Adrenal gland (tissue), 12 donors: Measurements from ENCODE around the gene SRBD1. TPM values are rescaled to one million over a fixed set of nuclear protein-coding genes. Genes with fewer than 3 reads are reported as not detected.

Source experiments
- DNase-seq, 7 donors: peaks; one replicate each; pipeline ENCODE4 v3.0.0-alpha.2; 2019 to 2020
- H3K27ac ChIP-seq, 5 donors: fragments of 200-600 bp; sonication (generic) in 4 of 5; 1 replicate in 3 of 5; 2 replicates in 2 of 5; pipeline versions ENCODE4 v1.5.1 to v1.8.0; 2016 to 2020; ENCODE audit warnings: mild to moderate bottlenecking in 1 of 5
- H3K27me3 ChIP-seq: fragments of 200-600 bp; 2 replicates; pipeline ENCODE4 v1.8.0; 2021
- H3K36me3 ChIP-seq, 2 donors: fragments of 200-600 bp; replicated peaks in 1 of 2; 1 replicate in 1 of 2; 2 replicates in 1 of 2; pipeline versions ENCODE4 v1.5.1 to v1.8.0; 2018 to 2022
- H3K4me1 ChIP-seq, 2 donors: fragments of 200-600 bp; replicated peaks in 1 of 2; 1 replicate in 1 of 2; 2 replicates in 1 of 2; pipeline versions ENCODE4 v1.5.1 to v1.8.0; 2018 to 2021
- H3K4me3 ChIP-seq, 4 donors: fragments of 200-600 bp; sonication (generic) in 3 of 4; one replicate each; pipeline ENCODE4 v1.5.1; 2016 to 2018
- H3K9me3 ChIP-seq, 3 donors: fragments of 200-600 bp; sonication (generic) in 1 of 3; replicated peaks in 1 of 3; 1 replicate in 2 of 3; 2 replicates in 1 of 3; pipeline versions ENCODE4 v1.5.1 to v1.8.0; 2016 to 2021
- CTCF ChIP-seq, 6 experiments: fragments of 450-650 bp in 4 of 6; fragments of 200-600 bp in 2 of 6; sonication (generic) in 1 of 6; IDR thresholded peaks; 1 replicate in 5 of 6; 2 replicates in 1 of 6; pipeline versions ENCODE4 v1.5.1 to v1.8.0; 2016 to 2021; ENCODE audit warnings: antibody characterized with exemption in 6 of 6, mild to moderate bottlenecking in 2 of 6, moderate library complexity in 1 of 6
- POLR2A ChIP-seq, 2 donors: fragments of 450-650 bp; IDR thresholded peaks; one replicate each; pipeline ENCODE4 v1.6.1; 2017; ENCODE audit warnings: antibody characterized with exemption in 2 of 2, mild to moderate bottlenecking in 2 of 2, moderate library complexity in 1 of 2
- WGBS, 4 donors: extraction: QIAGEN DNeasy Blood & Tissue Kit in 2 of 4; methylation state at CpG; one replicate each; pipeline versions ENCODE4 v1.1.5 to v1.1.7; 2013 to 2017; 5-methylcytosine and 5-hydroxymethylcytosine counted together
- intact Hi-C, 2 donors: fragments of 100-400 bp; cut with DNase I; formaldehyde crosslinking; loops; one replicate each; pipeline versions ENCODE4 v1.14.1 to v1.15.0; 2022 to 2023
- polyA plus RNA-seq, 3 donors: library from polyadenylated mRNA; stranded (reverse); fragments of 200-250 nt in 2 of 3; fragments of 350-450 nt in 1 of 3; fragmentation: Illumina TruSeq in 1 of 3; extraction: RNeasy Lipid Tissue Mini Kit (QIAGEN cat#74804) in 1 of 3; gene quantifications; one replicate each; pipeline ENCODE4 v1.2.3, GENCODE V29; 2013 to 2014
- total RNA-seq, 9 donors: library from RNA; depleted of rRNA in 4 of 9; stranded (reverse); fragments of >200 nt in 4 of 9; fragments of 120-200 nt in 1 of 9; fragmentation: NEBNext Ultra II Directional in 1 of 9; extraction: Animal tissue kit (Norgen Biotek cat#: 25700) in 1 of 9; gene quantifications; one replicate each; pipeline versions ENCODE4 v1.1.0 to v1.2.4, GENCODE V29; 2013 to 2023
- donor health status: healthy with polysubstance abuse.
- donor health status: Bipolar disorder and iron deficiency.
- donor health status: DM: yes; HTN: yes; CAD: no.
- donor health status: DM: no; HTN: no; CAD: no.
- donor health status: DM: no; HTN: no; CAD: no.
- donor health status: DM: yes; HTN: yes; CAD: no.

The SRBD1 gene
- total and polyA plus RNA-seq, 12 donors = 2.7 to 21.6 (median 13.8) TPM

GRCh38 chr2:45606796-45607195 lies 4.3 kb downstream of the SRBD1 start:
- Histone ChIP-seq H3K27me3 (no peaks in the 10 kb centered on the region), H3K9me3 (no peaks in the 10 kb centered on the region), H3K36me3 (peaks cover 0 to 7% of the 10 kb centered on the region in 2 donors), H3K4me3 (no peak overlapping the region), H3K4me1 (peaks cover 9 to 24% of the 10 kb centered on the region in 2 donors), H3K27ac (no peak overlapping the region)
- no peak for DNase-seq
- intact Hi-C loops = no loop called here
- TF ChIP-seq CTCF (IDR thresholded peaks at IDR 0.05) (no peak), POLR2A (IDR thresholded peaks at IDR 0.05) (no peak)
- WGBS, 4 donors = 60 to 76% (median 68%) methylated on average over 1 of the region's 1 CpG

GRCh38 chr2:45605116-45605515 lies 6.0 kb downstream of the SRBD1 start:
- intact Hi-C loops = no loop called here
- Histone ChIP-seq H3K4me1 (peaks cover 4 to 17% of the 10 kb centered on the region in 2 donors), H3K27me3 (no peaks in the 10 kb centered on the region), H3K4me3 (no peak overlapping the region), H3K27ac (no peak overlapping the region), H3K36me3 (peaks cover 0 to 17% of the 10 kb centered on the region in 2 donors), H3K9me3 (no peaks in the 10 kb centered on the region)
- no peak for DNase-seq
- 95 to 100% (median 97%) methylated on average over 2 of the region's 2 CpGs for WGBS, 4 donors
- TF ChIP-seq CTCF (IDR thresholded peaks at IDR 0.05) (no peak), POLR2A (IDR thresholded peaks at IDR 0.05) (no peak)

- no peak for TF ChIP-seq POLR2A (IDR thresholded peaks at IDR 0.05)
- TF ChIP-seq CTCF (IDR thresholded peaks at IDR 0.05) = no peak
- Histone ChIP-seq H3K4me1 (peaks cover 0 to 4% of the 10 kb centered on the region in 2 donors), H3K9me3 (no peaks in the 10 kb centered on the region), H3K27ac (no peak overlapping the region), H3K36me3 (peaks cover 0 to 34% of the 10 kb centered on the region in 2 donors), H3K4me3 (no peak overlapping the region), H3K27me3 (no peaks in the 10 kb centered on the region)
- intact Hi-C loops = no loop called here
- WGBS, 4 donors = 86 to 98% (median 95%) methylated on average over 2 of the region's 2 CpGs
- DNase-seq = no peak
Observed at GRCh38 chr2:45602624-45603023, 8.4 kb downstream of the SRBD1 start.

- Histone ChIP-seq H3K27me3 (no peaks in the 10 kb centered on the region), H3K27ac (no peak overlapping the region), H3K4me1 (peaks cover 0 to 21% of the 10 kb centered on the region in 2 donors), H3K36me3 (peaks cover 0 to 27% of the 10 kb centered on the region in 2 donors), H3K4me3 (no peak overlapping the region), H3K9me3 (no peaks in the 10 kb centered on the region)
- WGBS, 4 donors = 83 to 92% (median 88%) methylated on average over 4 of the region's 4 CpGs
- TF ChIP-seq CTCF (IDR thresholded peaks at IDR 0.05) = no peak
- DNase-seq = no peak
- intact Hi-C loops = no loop called here
Observed at GRCh38 chr2:45598545-45598944, 12.5 kb downstream of the SRBD1 start.
